Muscle layer of duodenum (tissue), 2 donors: ENCODE data around the gene LYPD4.

ENCODE experiments used
- H3K27ac ChIP-seq: one replicate; pipeline ENCODE4 v1.7.0; 2013; ENCODE audit warnings: mild to moderate bottlenecking, low read length
- H3K27me3 ChIP-seq: one replicate; pipeline ENCODE4 v1.7.0; 2013; ENCODE audit warnings: low read depth, mild to moderate bottlenecking, control low read depth, low read length
- H3K36me3 ChIP-seq, 2 donors: one replicate each; pipeline ENCODE4 v1.7.0; 2013; ENCODE audit warnings: low read length in 2 of 2, control low read depth in 1 of 2, mild to moderate bottlenecking in 1 of 2; ENCODE audit not compliant: insufficient read depth in 2 of 2, control insufficient read depth in 1 of 2
- H3K4me1 ChIP-seq, 2 donors: one replicate each; pipeline ENCODE4 v1.7.0; 2013; ENCODE audit warnings: low read length in 2 of 2, mild to moderate bottlenecking in 2 of 2, control low read depth in 1 of 2, moderate library complexity in 1 of 2; ENCODE audit not compliant: insufficient read depth in 2 of 2, control insufficient read depth in 1 of 2
- H3K4me3 ChIP-seq, 2 donors: one replicate each; pipeline ENCODE4 v1.7.0; 2013; ENCODE audit warnings: low read length in 2 of 2, low read depth in 1 of 2, mild to moderate bottlenecking in 1 of 2
- H3K9me3 ChIP-seq, 2 donors: one replicate each; pipeline ENCODE4 v1.7.0; 2013; ENCODE audit warnings: low read length in 2 of 2, control low read depth in 1 of 2, mild to moderate bottlenecking in 1 of 2; ENCODE audit not compliant: control insufficient read depth in 1 of 2
- donor health status: healthy.

LYPD4 gene

GRCh38 chr19:41844601-41845000 is at the start of gene LYPD4:
LYPD4 (minus strand) TSS chr19:41844683; CDS start chr19:41839285, 5,398 bp downstream.
- Histone ChIP-seq H3K9me3 (no peaks in the 10 kb centered on the region), H3K4me1 (no peaks in the 10 kb centered on the region), H3K36me3 (no peaks in the 10 kb centered on the region), H3K27ac (no peak within 1 kb of the TSS), H3K4me3 (no peak within 1 kb of the TSS), H3K27me3 (no peaks in the 10 kb centered on the region)

GRCh38 chr19:41893899-41894298 is 49.4 kb upstream of the LYPD4 start:
- Histone ChIP-seq H3K36me3 (peaks cover 38 to 74% of the 10 kb centered on the region in 2 donors), H3K9me3 (no peaks in the 10 kb centered on the region), H3K4me3 (no peak overlapping the region), H3K4me1 (no peaks in the 10 kb centered on the region), H3K27ac (no peak overlapping the region), H3K27me3 (no peaks in the 10 kb centered on the region)

GRCh38 chr19:41892173-41892902 is 47.9 kb upstream of the LYPD4 start:
- Histone ChIP-seq H3K36me3 (peaks cover 32 to 66% of the 10 kb centered on the region in 2 donors), H3K27ac (no peak overlapping the region), H3K4me3 (no peak overlapping the region), H3K4me1 (no peaks in the 10 kb centered on the region), H3K9me3 (no peaks in the 10 kb centered on the region), H3K27me3 (no peaks in the 10 kb centered on the region)

GRCh38 chr19:41890936-41891335 is 46.5 kb upstream of the LYPD4 start:
- Histone ChIP-seq H3K27me3 (no peaks in the 10 kb centered on the region), H3K9me3 (no peaks in the 10 kb centered on the region), H3K4me3 (no peak overlapping the region), H3K4me1 (peaks cover 0 to 13% of the 10 kb centered on the region in 2 donors), H3K27ac (no peak overlapping the region), H3K36me3 (peaks cover 31 to 63% of the 10 kb centered on the region in 2 donors)

GRCh38 chr19:41889896-41890295 is 45.4 kb upstream of the LYPD4 start:
- peaks cover 3 to 16% of the 10 kb centered on the region in 2 donors for H3K4me1 ChIP-seq
- H3K27ac ChIP-seq = no peak overlapping the region
- no peaks in the 10 kb centered on the region for H3K9me3 ChIP-seq
- H3K27me3 ChIP-seq = no peaks in the 10 kb centered on the region
- H3K36me3 ChIP-seq = peaks cover 24 to 53% of the 10 kb centered on the region in 2 donors
- no peak overlapping the region for H3K4me3 ChIP-seq

GRCh38 chr19:41888926-41889325 is 44.4 kb upstream of the LYPD4 start:
- Histone ChIP-seq H3K27me3 (no peaks in the 10 kb centered on the region), H3K36me3 (peaks cover 15 to 43% of the 10 kb centered on the region in 2 donors), H3K4me1 (peaks cover 7 to 21% of the 10 kb centered on the region in 2 donors), H3K4me3 (no peak overlapping the region), H3K9me3 (no peaks in the 10 kb centered on the region), H3K27ac (no peak overlapping the region)

GRCh38 chr19:41887711-41888382 is 43.4 kb upstream of the LYPD4 start:
- H3K36me3 ChIP-seq = peaks cover 13 to 40% of the 10 kb centered on the region in 2 donors

GRCh38 chr19:41886761-41887710 is 42.6 kb upstream of the LYPD4 start:
- no peak overlapping the region for H3K27ac ChIP-seq

More at GRCh38 chr19:41887711-41888382, 43.4 kb upstream of the LYPD4 start:
- no peak overlapping the region for H3K27ac ChIP-seq
- H3K9me3 ChIP-seq = no peaks in the 10 kb centered on the region
- H3K4me1 ChIP-seq = peaks cover 7 to 28% of the 10 kb centered on the region in 2 donors
- H3K27me3 ChIP-seq = no peaks in the 10 kb centered on the region
- H3K4me3 ChIP-seq = no peak overlapping the region

GRCh38 chr19:41883821-41884733 is 39.6 kb upstream of the LYPD4 start:
- no peaks in the 10 kb centered on the region for H3K9me3 ChIP-seq
- peak overlapping the region; percentile 77 for H3K27ac ChIP-seq
- peaks cover under 1 to 15% of the 10 kb centered on the region in 2 donors for H3K36me3 ChIP-seq
- H3K27me3 ChIP-seq = no peaks in the 10 kb centered on the region
- peak overlapping the region; percentile 96 to 99 for H3K4me3 ChIP-seq
- peaks cover 7 to 28% of the 10 kb centered on the region in 2 donors for H3K4me1 ChIP-seq

More at GRCh38 chr19:41886761-41887710, 42.6 kb upstream of the LYPD4 start:
- Histone ChIP-seq H3K4me1 (peaks cover 7 to 28% of the 10 kb centered on the region in 2 donors), H3K27me3 (no peaks in the 10 kb centered on the region), H3K36me3 (peaks cover 7 to 32% of the 10 kb centered on the region in 2 donors), H3K4me3 (no peak overlapping the region), H3K9me3 (no peaks in the 10 kb centered on the region)

GRCh38 chr19:41883463-41883820 is 39.0 kb upstream of the LYPD4 start:
- H3K36me3 ChIP-seq = peaks cover 0 to 12% of the 10 kb centered on the region in 2 donors
- peak overlapping the region; percentile 96 to 99 for H3K4me3 ChIP-seq
- H3K4me1 ChIP-seq = peaks cover 7 to 28% of the 10 kb centered on the region in 2 donors
- no peaks in the 10 kb centered on the region for H3K27me3 ChIP-seq
- H3K27ac ChIP-seq = peak overlapping the region; percentile 77
- no peaks in the 10 kb centered on the region for H3K9me3 ChIP-seq
